Measurements from ENCODE around the gene LMBR1.

The LMBR1 gene

GRCh38 chr7:156791241-156791640 is 101.7 kb downstream of the LMBR1 start:
- no peak for DNase-seq

GRCh38 chr7:156790264-156790663 is 102.7 kb downstream of the LMBR1 start:
- DNase-seq: no peak

GRCh38 chr7:156785998-156786543 is 106.9 kb downstream of the LMBR1 start:
- no peak for DNase-seq

- no peak for DNase-seq
Measured at GRCh38 chr7:156783864-156784263, 109.1 kb downstream of the LMBR1 start.

GRCh38 chr7:156781972-156782371 is 111.0 kb downstream of the LMBR1 start:
- no peak for DNase-seq

DNA sequence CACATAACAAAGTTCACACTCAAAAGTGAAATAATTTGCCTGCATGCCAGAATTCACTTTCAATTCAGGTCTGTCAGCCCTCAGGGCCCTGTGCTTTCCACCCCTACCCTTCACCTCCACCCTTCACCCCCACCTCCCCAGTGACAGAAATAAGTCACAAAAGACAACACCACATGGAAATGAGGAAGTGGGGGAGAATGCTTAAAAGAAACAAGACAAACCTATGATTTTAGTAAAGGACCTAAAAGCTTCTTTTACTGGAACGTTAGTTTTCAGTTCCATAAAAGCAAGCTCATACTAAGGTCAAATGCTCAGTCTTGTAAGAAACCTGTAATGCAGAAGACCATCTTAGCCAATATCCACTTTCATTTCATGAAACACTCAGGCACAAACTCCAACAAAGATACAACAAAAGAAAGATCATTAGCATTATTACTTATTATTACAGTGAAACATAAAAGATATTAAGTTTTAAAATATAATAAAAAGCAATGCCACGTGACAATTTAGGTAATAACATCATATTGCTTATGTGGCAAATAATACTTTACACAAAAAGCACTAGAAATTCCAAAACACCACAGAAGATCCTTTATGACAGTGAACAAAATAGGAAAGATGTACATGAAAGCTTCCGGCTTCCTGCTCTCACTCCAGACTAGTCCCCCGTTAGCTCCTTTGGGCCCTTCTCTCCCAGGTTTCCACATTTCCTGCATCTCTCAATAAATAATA is 112.1 kb downstream of the LMBR1 start:
- DNase-seq: no peak

GRCh38 chr7:156778668-156779067 is 114.3 kb downstream of the LMBR1 start:
- DNase-seq: no peak

- DNase-seq: no peak
Measured at GRCh38 chr7:156778201-156778600, 114.8 kb downstream of the LMBR1 start.

- DNase-seq: no peak
Measured at GRCh38 chr7:156777364-156778069, 115.5 kb downstream of the LMBR1 start.

GRCh38 chr7:156776527-156776926 is 116.5 kb downstream of the LMBR1 start:
- DNase-seq: no peak

DNA sequence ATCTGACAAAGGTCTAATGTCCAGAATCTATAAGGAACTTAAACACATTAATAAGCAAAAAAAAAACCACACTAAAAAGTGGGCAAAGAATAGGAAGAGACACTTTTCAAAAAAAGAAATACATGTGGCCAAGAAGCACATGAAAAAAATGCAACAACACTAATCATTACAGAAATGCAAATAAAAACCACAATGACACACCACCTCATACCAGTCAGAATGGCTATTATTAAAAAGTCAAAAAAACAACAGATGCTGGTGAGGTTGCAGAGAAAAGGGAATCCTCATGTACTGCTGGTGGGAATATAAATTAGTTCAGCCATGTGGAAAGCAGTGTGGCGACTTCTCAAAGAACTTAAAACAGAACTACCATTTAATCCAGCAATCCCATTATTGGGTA is 119.0 kb downstream of the LMBR1 start:
- DNase-seq: no peak

DNA sequence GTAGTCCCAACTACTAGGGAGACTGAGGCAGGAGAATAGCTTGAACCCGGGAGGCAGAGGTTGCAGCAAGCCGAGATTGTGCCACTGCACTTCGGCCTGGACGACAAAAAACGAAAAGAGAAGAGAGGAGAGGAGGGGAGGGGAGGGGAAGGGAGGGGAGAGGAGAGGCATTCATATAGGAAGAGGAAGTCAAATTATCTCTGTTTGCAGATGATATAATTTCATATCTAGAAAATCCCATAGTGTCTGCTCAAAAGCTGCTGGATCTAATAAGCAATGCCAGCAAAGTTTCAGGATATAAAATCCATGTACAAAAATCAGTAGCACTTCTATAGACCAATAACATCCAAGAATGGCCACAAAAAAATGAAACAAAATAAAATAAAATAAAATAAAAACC is 120.3 kb downstream of the LMBR1 start:
- no peak for DNase-seq

DNA sequence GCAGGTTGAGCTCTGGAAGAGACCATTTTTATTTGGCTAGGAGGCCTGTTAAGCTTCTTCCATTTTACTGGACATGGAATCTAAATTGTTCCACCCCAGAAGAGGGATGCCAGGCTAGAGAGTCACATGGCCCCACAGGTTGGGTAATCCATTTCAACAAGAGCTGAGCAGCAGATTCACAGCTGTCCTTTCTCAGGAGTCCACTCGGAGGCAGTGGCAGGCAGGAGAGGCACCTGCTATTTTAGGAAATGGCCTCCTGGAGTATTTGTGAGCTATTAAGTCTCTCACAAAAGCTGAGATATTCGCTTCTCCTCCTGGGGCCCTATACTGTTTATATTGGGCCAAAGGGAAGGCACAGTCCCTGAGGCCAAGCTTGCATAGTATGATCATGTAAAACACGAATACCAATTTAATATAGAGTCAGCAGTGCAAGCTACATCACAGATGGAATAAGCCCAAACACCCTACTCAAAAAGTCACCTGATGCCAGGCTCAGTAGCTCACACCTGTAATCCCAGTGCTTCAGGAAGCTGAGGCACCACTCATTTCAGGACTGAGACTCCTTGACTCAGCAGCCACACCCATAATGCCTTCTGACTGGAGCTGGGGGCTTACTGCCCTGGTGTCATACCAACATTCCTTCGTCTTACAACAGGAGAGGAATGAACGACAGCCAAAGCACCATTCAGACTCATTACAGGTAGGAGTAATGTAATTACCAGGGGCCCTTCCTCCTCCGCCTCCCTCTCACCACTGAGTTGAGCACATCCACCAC is 124.1 kb downstream of the LMBR1 start:
- DNase-seq: no peak

- no peak for DNase-seq
Measured at GRCh38 chr7:156766666-156767065, 126.3 kb downstream of the LMBR1 start.

DNA sequence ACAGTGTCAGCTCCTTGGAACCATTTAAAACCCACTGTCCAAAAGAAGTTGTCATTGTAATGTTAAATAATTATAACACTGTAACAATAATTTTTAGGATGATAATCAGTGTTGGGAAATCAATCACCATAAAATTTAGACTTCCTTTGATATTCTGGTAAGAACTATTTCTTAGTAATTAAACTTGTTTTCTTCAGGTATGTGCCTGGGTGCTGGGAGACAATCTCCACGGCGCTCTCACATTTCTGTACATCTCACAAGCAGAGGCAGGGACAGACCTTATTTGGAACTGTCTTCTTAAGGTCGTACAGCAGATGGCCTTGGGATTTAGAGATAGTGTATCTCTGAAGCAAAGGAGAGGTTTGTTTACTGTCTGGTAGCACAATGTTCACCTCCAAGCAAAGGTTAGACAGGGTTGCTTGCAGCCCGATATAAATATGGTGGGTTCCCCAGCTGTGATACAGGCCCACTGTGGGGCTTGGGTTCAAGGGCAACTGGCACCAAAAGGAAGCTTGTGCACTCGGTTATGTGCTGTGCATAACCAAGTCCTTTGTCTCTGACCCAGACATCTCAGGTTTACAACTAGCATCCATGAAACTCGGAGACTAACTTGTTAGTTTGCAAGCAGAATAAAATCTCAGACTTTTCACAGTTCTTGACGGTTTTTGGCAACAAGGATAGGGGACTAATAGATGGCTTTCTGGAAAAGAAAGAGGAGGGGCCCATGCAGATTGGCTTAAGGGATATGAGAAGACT is 126.9 kb downstream of the LMBR1 start:
- DNase-seq: no peak

DNA sequence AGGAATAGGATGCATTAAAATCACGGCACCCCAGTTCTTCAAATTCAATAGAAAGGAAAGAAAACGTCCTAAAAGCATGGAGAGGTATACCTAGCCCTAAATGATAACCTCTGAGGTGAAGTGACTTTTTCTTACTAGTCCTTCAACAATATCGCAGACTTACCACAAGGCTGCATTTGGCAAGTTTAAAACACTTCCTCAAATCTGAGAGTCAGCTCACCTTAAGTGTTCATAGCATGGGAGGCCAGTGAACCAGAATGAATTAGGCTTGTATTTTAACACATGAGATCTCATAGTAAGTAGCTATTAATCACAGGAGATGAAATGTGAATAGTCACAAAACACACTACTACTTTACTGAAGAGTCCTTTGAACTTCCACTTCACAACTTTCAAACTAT is 128.2 kb downstream of the LMBR1 start:
- DNase-seq: no peak

DNA sequence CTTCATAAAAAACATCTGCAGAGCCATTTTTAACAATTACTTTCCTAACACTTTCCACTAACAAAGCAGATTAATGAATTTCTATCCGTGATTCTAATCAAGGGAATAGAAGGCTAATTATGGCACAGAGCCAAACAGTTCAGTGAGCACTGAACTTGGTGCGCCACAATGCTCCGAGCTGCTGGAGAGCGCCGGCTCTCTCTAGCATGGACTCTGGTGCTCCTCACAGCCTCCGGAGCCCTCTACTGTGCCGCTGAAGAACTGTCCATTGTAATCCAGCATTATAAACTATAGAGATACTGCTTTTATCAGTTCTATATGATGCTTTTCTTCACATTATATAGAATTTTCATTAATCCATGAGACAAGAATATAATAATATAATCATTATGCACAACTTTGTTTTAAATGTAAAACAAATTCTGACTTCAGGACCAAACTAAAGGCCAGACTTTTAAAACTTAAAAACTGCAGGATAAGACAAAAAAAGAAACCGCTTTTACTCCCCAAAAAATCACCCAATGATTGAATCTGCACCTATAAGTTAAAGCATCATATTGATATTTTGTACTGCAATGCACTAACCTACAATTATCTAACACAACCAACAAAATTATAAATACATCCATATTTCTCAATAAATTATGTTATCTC is 128.8 kb downstream of the LMBR1 start:
- DNase-seq: peak; percentile 89

GRCh38 chr7:156759579-156760202 is 133.3 kb downstream of the LMBR1 start:
- DNase-seq: no peak

- DNase-seq: no peak
Measured at GRCh38 chr7:156759143-156759542, 133.8 kb downstream of the LMBR1 start.

GRCh38 chr7:156754201-156754600 is 138.8 kb downstream of the LMBR1 start:
- no peak for DNase-seq

DNA sequence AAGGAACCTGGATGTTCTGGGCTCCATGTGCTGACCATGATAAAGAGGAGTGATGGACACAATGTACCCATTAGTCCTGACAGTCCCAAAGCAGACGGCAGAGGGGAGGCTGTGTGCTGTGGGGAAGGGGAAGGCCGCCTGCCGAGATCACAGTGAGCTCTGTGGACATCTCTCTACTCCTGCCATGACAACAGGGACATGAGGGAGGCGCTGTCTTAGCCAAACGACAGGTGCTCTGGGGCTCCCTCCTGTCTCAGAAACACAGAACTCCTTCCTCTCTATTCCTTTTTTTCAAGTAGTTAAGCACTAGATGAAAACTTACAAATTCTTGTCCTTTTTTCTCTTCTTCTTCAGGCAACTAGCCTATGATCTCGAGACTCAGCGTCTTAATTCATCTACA is 139.4 kb downstream of the LMBR1 start:
- DNase-seq: no peak

DNA sequence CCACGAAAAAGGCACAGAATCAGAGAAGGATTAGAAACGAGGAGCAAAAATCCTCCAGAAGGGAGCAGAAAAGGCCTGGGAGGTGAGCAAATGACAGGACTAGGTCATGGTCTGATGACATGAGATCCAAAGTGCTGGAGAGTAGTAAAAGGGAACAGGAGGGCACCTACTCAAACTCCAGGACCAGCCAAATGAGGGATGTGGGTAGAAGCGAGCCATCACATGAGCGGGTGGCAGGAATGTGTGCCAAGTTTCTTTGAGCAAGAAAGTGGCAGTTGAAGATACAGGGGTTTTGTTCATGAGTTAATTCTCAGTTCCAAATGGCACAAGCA is 139.8 kb downstream of the LMBR1 start:
- DNase-seq: no peak

Measured in NCI-H1105 treated with DMSO at 0.1 percent for 48 hours (cell line).